ENCODE measurements around the gene CNDP2.

Gene CNDP2

GRCh38 chr18:74468547-74469061 lies 27.6 kb upstream of the CNDP2 start:
- TF ChIP-seq CTCF (IDR thresholded peaks at IDR 0.05; ENCODE audit: borderline replicate concordance, control extremely low read depth, extremely low read depth, insufficient read depth, missing control alignments): no peak
- no peak for DNase-seq (ENCODE audit: low spot score)
- in situ Hi-C loops (cut with MboI; ENCODE audit: low sequenced_read_pairs, unreplicated experiment): no loop called here

GRCh38 chr18:74472312-74472711 lies 23.9 kb upstream of the CNDP2 start:
- no peak for DNase-seq (ENCODE audit: low spot score)
- no peak for TF ChIP-seq CTCF (IDR thresholded peaks at IDR 0.05; ENCODE audit: borderline replicate concordance, control extremely low read depth, extremely low read depth, insufficient read depth, missing control alignments)
- in situ Hi-C loops (cut with MboI; ENCODE audit: low sequenced_read_pairs, unreplicated experiment): no loop called here

- no peak for TF ChIP-seq CTCF (IDR thresholded peaks at IDR 0.05; ENCODE audit: borderline replicate concordance, control extremely low read depth, extremely low read depth, insufficient read depth, missing control alignments)
- DNase-seq (ENCODE audit: low spot score): no peak
Measured at GRCh38 chr18:74473976-74474640, 22.1 kb upstream of the CNDP2 start.

GRCh38 chr18:74476140-74476539 lies 20.0 kb upstream of the CNDP2 start:
- in situ Hi-C loops (cut with MboI; ENCODE audit: low sequenced_read_pairs, unreplicated experiment): no loop called here
- no peak for TF ChIP-seq CTCF (IDR thresholded peaks at IDR 0.05; ENCODE audit: borderline replicate concordance, control extremely low read depth, extremely low read depth, insufficient read depth, missing control alignments)
- no peak for DNase-seq (ENCODE audit: low spot score)

More at GRCh38 chr18:74473976-74474640, 22.1 kb upstream of the CNDP2 start:
- in situ Hi-C loops (cut with MboI; ENCODE audit: low sequenced_read_pairs, unreplicated experiment): no loop called here

GRCh38 chr18:74477771-74478170 lies 18.4 kb upstream of the CNDP2 start:
- no peak for DNase-seq (ENCODE audit: low spot score)
- in situ Hi-C loops (cut with MboI; ENCODE audit: low sequenced_read_pairs, unreplicated experiment): no loop called here
- TF ChIP-seq CTCF (IDR thresholded peaks at IDR 0.05; ENCODE audit: borderline replicate concordance, control extremely low read depth, extremely low read depth, insufficient read depth, missing control alignments): no peak

GRCh38 chr18:74478316-74478715 lies 17.8 kb upstream of the CNDP2 start:
- in situ Hi-C loops (cut with MboI; ENCODE audit: low sequenced_read_pairs, unreplicated experiment): no loop called here
- TF ChIP-seq CTCF (IDR thresholded peaks at IDR 0.05; ENCODE audit: borderline replicate concordance, control extremely low read depth, extremely low read depth, insufficient read depth, missing control alignments): no peak
- DNase-seq (ENCODE audit: low spot score): no peak

Measured in GM13976 (cell line).